TTC549 (cell line): Measurements from ENCODE around the gene CBX2.

Experiments
- FAIRE-seq: peaks from 2 replicates; lab custom pipeline; 2012; peaks lifted over from hg19 to GRCh38; lab: Jason Lieb, UNC

CBX2 gene

DNA sequence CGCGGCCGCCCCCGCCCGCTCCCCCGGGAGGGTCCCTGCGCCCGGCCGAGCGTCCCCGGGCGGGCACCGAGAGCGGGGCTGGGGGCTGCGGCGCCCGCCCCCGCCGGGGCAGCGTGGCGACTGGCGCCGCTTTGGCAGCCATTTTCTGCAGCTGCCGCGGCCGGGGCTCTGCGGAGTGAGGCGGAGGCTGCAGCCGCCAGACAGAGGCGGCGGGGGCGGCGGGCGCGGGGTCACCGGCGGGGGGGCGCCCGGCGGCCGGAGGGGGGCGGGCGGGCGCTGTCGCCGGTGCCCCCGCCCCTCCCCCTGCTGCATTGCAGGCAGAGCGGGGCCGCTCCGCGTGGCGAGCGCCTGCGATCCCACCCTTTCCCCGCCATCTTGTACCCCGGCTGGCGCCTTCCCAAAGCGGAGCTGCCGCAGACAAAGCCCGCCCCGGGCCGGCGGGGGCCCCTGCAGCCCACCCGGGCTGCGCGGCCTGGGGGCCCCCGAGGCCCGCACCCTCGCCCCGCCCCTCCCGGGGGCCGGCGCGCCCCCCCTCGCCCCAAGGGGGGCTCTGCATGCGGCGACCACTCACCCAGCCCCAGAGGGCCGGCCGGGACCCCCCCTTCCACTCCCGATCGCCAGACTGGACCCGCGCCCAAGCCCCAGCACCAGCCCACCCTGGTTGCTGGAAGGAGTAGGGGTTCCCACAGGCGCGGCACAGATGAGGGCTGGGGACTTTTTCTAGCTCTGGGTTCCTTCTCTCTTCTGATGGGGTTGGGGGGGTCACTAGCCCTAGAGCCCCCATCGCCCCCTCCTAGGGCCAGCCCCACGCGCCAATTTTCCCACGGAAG lies 35.6 kb downstream of the CBX2 start:
- no peak for FAIRE-seq

DNA sequence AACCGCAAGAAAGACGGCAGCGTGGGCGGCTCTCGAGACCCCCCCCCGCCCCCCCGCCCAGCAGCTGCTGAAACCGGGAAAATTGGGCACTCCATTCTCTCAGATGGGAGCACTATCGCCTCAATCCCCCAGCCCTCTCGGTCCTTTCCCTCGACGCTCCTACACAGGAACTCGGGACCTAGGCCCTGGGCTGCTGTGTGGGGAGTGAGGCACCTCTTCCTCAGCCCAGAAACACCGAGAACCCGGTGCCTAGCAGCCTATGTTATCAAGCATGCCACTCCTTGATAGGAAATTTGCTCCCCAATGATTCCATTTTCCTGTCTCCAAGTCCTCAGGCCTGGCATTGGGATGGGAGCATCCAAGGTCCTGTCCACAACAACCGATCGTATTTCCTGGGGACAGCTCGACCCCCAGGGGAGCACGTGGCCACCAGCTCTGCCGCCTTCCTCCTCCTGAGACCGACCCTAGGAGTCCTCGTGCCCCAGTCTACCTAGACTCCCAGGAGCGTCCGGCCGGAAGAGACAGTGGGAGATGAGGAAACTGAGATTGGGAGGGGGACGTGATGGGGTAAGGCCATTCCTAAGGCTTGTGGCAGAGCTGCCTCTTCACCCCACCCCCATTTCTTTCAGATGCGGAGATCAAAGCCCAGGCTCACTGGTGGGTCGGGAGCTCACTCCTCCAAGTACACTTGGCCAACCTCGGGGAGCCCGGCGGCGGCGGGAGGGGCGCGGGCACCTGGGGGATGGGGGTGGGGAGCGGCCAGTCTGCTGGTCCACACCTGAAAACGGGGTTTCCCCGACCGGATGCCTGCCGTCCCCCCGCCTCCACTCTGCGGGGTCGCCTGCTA lies 36.4 kb downstream of the CBX2 start:
- no peak for FAIRE-seq

DNA sequence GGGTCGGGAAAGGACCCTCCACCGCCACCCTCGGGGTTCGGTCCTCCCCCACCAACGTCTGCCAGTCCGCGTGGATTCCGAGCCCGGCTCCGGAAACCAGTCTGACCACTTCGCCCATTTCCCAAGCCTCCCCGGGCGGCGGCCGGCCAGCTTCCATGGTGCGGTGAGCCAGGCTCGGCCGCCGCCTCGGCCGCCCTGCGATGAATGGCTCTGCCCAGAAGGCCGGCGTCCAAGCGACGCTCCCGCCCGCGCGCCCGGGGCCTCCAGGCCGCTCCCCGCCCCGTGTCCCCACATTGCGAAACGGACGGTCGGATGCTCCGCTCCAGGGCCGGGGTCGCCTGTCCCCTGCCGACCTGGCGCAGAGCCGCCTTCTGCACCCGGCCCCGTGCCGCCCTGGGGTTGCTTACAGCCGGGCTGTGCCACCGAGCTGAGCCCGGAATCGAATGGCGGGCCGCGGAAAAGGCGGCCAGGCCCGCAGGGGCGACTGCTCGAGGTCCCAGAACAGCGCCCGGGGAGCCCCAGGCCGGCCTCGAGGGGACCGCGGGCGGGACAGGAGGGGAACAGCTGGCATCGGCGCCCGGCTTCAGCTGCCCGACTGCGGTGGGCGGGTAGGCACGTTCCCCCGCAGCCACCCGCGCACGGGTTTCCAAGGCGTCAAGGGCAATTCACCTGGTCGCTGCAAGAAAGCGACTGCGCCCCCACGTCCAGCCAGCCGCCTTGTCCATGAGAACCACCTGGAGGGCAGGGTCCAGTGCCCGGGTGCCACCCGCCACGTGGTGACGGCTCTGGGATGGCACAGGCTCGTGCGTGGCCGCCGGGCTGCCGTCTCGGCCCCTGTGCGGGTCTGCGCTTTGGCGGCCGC lies 37.3 kb downstream of the CBX2 start:
- FAIRE-seq: no peak

DNA sequence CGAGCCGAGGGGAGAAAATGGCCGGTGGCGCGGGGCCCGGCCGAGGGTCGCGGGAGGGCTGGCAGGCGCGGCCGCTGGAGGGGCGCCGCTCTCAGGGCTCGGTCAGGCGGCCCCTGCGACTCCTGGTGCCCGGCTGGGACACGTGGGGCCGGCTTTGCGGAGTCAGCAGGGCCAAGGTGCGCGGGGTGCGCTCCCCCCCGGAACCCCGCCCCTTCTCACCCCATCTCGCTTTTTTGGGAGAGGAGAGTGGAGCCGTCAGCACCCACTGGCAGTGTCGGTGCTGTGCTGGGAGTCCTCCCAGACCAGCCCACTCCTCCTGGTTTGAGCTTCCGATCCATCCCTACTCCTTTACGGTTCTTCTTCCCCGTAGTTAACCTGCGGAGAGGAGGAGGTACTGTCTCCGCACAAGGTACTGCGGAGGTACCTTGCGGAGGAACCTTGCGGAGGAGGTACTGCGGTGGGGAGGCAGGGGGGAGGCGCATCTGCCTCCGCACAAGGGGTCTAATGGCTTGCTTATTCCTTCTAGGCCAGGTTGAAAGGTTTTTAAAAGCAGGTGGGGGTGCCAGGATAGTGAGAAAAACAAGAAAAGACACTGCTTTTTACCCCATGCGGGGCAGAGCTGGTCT lies 38.0 kb downstream of the CBX2 start:
- FAIRE-seq: no peak

DNA sequence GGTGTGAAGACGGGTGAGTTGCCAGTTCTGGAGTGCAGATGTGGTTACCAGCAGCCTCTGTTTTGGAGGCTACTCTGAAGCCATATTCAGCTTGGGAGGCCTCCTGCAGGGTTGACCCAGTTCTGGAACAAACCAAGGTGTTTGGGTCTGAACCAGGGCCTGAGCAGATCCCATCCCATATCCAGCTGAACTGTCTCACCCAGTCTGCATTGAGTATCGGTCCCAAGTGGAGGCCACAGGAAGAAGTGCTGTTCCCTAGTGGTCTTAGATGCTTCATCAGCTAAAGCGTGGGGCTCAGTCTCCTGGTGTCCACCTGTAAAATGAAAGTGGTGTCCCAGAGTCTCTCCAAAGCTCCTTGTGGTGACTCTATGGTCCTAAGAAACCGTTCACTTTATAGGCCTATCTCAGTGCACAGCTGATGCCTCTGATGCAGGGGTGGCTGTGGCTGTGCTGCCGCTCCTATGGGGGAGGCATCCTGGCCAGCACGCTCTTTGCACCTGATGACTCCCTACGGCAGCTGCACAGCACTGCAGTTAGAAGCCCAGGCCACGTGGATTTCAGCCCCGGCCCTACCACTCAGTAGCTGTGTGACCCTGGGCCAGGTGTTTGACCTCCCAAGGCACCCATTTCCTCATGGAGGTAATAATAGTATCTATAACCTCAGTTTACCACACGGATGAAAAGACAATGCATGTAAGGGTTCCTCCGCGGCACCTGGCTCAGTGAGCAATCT lies 40.2 kb downstream of the CBX2 start:
- FAIRE-seq: no peak

DNA sequence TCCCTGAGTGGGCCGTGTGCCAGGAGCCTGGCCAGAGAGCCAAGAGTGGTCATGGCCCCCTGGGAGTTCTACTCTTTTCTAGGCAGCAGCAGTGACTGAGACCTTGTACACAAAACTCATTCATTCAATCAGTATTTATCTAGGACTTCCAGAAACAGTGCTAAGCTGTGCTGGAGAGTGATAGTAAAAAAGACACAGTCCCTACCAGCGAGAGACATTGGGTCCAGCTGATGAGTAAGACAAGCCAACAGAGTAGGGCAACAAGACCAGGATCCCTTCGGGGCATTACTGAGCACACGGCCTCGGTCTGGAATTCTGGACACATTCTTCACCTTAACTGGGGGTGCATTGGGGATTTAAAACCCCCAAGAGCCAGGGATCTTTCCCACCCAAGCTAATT lies 41.1 kb downstream of the CBX2 start:
- FAIRE-seq: no peak

DNA sequence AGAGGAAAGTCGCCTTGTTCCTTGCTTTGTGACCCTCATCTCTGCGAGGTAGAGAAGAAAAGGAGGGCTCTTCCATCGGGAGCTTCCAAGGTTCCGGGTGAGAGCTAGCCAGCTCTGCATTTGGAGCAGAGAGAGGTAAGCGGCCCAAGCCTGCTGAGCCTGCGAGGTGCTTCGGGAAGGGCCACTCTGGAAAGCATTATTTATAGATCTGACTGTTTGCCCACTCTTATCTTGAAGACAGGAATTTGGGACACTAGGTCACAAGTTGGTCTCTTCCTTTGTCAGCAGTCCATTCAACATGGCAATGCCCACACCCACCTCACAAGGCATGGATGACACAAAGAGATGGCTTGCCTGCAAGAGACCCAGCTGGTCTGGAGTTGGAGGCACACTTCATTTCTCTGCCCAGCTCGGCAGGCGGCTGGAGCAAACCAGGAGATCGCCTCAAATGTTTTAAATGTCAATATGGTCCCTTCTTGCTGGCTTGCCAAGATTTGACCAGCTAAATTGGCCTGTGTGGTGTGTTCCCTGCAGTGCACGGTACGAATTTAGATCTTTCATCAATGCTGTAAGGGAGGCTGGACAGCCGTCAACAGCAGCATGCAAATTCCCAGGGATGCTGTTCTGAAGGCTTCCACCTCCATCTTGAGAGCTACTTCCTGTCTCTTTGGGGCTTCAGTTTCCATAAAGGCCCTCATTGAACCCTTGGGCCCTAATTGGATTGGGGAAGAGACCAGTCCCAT lies 41.8 kb downstream of the CBX2 start:
- no peak for FAIRE-seq

DNA sequence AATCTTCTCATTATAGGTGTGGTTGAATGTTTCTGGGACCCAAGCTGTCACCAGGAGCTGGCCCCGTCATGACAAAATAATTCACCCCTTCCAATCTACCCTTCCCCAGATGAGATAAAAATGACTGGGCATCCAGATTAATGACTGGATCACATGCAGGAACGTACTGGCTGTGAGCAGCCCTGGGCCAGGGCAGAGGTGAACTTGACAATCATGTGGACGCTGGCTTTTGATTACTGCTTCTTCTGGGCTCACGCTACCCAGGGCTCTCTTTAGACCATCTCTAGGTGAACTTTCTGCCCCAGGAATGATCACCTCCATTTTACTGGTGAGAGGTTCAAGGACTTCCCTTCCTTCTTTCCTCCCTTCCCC lies 43.0 kb downstream of the CBX2 start:
- no peak for FAIRE-seq

DNA sequence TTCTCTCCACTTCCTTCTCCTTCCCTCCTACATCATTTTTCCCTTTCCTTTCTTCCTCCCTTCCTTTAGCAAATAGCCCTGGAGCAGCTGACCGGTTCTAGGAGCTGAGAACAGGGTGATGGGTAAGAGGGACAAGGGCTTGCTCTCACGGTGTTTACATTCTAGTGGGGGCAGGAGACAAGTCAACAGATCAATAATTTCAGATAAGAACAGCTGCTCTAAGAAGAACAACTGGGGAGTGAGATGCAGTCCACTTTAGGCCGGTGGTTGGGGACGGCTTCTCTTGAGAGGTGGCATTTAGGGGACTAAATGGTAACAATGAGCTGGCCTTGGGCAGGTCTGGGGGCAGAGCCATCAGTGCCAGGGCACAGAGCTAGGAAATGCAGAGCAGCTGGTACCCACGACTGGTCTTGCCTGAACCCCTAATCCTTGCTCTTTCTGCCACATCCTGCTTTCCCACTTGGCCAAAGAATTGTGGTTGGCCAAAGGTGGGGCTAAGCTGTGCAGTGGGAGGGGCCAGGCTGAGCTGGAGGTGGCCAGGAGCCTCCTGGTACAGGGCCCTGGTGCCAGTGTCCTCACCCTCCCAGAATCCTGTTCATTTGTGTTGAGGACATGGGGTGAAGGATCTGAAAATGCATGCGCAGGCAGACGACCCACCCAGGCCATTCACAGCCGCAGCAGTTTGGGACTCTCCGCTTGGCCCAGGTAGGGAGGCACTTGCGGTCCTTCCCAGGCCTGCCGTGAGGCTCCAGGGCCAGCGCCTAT lies 43.6 kb downstream of the CBX2 start:
- no peak for FAIRE-seq

DNA sequence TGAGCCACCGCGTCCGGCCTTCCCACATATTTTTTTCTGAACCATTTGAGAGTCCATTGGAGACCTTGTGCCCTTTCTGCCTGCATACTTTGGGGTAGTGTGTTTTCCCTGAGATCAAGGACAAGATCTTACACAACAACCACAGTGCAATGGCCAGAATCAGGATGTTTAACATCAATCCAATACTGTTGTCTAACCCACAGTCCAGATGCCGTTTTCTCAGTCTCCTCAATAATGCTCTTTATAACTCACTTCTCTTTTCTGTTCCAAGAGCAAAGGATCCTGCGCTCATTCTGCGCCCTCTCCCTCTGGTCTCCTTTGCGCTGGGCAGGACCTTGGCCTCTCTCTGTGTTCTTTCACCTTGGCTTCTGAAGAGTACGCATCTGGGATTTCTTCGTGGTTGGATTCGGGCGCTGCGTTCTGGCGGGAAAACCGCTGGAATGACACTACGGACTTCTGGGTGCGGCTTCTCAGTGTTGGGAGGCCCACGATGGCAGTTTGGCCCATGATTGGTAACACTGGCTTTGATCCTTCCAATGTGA lies 44.7 kb downstream of the CBX2 start:
- no peak for FAIRE-seq

DNA sequence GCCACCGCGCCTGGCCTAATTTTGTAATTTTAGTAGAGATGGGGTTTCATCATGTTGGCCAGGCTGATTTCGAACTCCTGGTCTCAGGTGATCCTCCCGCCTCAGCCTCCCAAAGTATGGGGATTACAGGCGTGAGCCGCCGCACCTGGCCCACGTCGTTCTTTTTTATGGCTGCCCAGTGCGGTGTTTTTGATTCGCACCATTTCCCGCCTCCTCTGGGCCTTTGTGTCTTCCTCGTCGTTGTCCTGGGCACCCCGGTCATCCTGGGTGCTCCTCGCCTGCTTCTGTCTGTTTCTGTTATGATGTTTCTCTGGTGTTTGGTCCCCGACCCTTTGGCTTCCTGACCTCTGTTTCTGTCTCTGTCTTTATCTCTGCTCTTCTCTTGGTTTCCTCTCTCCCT lies 46.3 kb downstream of the CBX2 start:
- FAIRE-seq: no peak

DNA sequence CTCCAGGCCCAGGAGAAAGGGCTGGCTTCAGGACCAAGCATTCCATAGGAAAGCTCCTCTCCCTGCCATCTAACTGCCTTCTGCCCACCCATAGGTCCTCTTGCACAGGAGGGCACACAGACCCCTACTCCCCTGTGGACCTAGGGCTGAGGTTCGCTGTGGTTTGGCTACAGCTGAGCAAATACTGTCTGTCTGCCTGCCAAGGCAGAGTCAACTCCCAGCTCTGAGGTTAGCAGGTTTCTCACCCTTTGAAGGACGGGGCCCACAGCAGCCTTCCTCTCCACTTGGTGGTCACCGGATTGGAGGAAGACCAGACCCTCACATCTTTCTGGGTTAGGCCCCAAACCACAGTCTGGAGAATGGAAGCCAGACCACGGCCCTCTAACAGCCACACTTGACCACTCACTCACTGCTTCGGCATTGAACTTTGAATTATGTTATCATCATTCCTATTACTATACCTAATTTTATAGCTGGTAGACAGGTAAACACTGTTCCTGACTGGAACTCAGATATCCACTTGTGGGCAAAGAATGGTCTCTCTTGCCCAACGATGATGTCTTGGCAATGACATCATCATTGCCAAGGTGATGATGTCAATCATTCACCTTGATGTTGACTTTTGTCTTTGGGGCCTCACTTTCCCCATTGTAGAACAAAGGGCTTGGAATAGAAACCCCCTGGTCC lies 47.1 kb downstream of the CBX2 start:
- no peak for FAIRE-seq

DNA sequence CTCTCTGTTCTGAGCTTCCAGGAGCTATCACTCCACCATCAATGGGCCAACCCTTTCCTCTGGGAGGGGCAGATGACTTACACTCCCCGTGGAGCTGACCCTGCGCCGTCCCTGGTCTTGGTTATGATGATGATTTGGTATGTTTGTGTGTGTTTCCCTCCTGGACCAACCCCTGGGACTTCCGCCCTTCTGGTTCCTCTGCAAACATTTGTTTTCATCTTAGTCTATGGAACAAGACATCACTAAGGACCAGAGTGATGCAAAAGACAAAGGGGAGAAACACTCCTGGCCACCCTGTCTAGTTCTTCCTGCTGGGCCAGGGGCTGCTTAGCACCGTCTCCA lies 47.6 kb downstream of the CBX2 start:
- FAIRE-seq: no peak

DNA sequence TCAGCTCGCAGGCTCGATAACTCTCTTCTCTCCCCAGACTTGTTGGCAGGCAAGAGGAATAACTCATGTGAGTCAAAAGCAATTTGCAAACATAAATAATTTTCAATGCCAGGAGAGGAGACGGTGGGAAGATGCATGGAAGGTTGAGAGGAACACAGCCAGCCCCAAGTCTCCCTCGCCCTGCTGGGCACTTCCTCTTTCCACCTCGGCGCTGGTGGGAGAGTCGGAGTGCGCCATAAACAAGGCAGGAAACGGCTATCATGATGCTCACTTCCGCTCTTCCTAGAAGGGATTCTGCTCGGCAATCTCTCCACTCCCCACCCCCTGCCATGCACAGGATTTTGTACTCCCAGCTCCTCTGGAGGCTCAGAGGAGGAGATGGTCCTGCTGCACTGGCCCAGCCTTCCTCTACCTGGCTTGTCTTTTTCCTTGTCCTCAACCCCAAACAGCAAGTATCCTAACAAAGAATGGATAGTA lies 48.3 kb downstream of the CBX2 start:
- no peak for FAIRE-seq

DNA sequence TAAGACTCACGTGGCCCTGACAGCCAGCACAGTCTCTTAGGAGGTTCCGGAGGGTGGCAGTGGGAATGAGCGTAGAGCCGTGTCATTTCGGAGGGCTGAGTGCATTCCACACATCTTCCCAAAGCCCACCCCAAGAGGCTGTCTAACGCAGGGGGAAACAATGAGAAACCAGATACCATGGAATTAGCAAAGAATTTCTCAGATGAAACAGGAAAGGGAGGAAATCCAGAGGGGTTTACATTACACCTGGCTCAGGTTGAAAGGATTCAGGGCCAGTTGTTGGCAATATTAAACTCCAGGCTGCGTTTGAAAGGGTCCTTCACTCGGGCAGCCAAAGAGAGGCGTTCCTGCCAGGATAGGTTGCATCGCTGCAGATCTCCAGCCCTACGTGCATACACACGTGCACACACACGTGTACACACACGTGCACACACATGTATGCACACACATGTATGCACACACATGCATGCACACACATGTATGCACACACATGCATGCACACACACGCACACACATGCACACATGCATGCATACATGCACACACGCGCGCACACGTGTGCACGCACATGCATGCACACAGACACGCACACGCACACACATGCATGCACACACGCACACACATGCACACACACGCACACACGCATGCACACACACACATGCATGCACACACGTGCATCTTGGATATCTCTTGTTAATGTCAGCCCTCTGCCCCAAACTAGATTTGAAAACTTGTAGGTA lies 49.1 kb downstream of the CBX2 start:
- FAIRE-seq: no peak

DNA sequence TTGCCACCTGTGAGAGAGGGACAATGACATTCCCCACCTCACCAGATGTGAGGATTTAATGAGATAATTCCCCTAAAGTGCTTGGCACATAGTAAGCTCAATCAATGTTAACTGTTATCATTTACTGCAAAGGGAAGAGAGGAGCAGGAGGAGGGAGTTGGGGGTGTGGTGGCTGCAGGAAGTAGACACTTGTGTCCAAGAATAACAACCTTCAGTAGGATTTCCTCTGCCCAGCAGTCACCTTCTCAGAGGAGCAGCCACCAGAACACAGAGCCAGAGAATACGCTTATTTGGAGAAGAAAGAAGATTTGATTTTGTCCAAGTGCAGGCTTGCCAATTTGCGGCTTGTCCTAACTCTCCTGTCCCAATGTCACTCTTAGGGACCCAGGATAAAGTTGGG lies 51.1 kb downstream of the CBX2 start:
- FAIRE-seq: no peak

DNA sequence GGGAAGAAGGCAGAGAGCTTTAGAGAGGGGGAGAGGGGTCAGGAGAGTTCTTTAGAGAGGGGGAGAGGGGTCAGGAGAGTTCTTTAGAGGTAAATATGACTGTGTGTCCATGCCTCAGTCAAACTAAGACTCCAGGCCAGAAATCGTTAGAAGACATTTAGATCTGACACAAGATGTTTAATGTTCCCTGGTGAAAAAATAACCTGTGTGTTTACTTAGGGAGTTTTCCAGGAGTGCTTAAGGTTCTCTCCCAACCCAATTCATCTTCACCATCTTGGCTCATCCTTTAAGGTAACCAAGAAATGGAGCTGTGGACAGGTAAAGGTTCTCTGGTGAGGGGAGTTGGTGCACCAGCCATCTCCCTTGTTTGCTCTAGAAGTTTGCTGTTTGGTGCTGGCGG lies 51.5 kb downstream of the CBX2 start:
- FAIRE-seq: no peak

DNA sequence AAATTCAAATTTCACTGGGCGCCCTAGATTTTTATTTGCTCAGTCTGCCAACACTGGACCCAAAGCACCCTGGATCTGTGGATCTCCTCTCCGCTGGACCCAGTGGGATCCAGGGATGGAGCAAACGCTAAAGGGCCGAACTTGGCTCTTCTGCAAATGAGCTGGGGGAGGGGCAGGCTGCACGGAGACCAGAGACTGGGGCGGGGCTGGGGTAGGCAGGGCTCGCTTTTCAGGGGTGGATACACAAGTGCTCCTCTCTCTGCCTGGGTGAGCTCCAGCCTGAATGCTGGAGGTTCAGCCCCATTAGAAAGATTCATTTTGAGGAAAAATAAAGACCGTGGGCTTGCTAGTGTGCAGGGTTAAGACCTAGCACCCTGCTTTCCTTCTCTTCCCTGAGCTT lies 52.4 kb downstream of the CBX2 start:
- no peak for FAIRE-seq
